ENCODE measurements around the gene BTBD9.

- TF ChIP-seq CSRNP3 (CRISPR knock-in tag; IDR thresholded peaks at IDR 0.05) (no peak), ZFP30 (CRISPR knock-in tag; IDR thresholded peaks at IDR 0.05) (no peak), ZFP3 (CRISPR knock-in tag; IDR thresholded peaks at IDR 0.05) (no peak), PATZ1 (CRISPR knock-in tag; IDR thresholded peaks at IDR 0.05; ENCODE audit: borderline replicate concordance) (no peak), ARNTL (CRISPR knock-in tag; IDR thresholded peaks at IDR 0.05; ENCODE audit: borderline replicate concordance, low read depth) (no peak), ZNF70 (CRISPR knock-in tag; IDR thresholded peaks at IDR 0.05) (no peak)
These were observed 263.8 kb downstream of the BTBD9 start for GRCh38 chr6:38375937-38376336.
